A549 (cell line): ENCODE data around the gene SPP2.

Experiments used
- BHLHE40 ChIP-seq: IDR thresholded peaks from 2 replicates; pipeline ENCODE4 v1.6.1; 2012; ENCODE audit warnings: low read depth, low read length, inconsistent platforms
- EP300 ChIP-seq, 2 experiments: fragments of >200 bp; sonication (Bioruptor Twin); formaldehyde crosslinking; IDR thresholded peaks; 2 replicates in 1 of 2; 3 replicates in 1 of 2; pipeline ENCODE4 v1.6.1; 2016 to 2017
- POLR2A ChIP-seq: IDR thresholded peaks from 2 replicates; pipeline ENCODE4 v1.6.1; 2012; ENCODE audit warnings: mild to moderate bottlenecking, low read length
- TF ChIP-seq, protein P1 (sequence below): fragments of >200 bp; sonication (Bioruptor Twin); formaldehyde crosslinking; IDR thresholded peaks from 3 replicates; pipeline ENCODE4 v1.5.1; 2016

- TF ChIP-seq, protein P1, sequence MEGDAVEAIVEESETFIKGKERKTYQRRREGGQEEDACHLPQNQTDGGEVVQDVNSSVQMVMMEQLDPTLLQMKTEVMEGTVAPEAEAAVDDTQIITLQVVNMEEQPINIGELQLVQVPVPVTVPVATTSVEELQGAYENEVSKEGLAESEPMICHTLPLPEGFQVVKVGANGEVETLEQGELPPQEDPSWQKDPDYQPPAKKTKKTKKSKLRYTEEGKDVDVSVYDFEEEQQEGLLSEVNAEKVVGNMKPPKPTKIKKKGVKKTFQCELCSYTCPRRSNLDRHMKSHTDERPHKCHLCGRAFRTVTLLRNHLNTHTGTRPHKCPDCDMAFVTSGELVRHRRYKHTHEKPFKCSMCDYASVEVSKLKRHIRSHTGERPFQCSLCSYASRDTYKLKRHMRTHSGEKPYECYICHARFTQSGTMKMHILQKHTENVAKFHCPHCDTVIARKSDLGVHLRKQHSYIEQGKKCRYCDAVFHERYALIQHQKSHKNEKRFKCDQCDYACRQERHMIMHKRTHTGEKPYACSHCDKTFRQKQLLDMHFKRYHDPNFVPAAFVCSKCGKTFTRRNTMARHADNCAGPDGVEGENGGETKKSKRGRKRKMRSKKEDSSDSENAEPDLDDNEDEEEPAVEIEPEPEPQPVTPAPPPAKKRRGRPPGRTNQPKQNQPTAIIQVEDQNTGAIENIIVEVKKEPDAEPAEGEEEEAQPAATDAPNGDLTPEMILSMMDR: no peak
- TF ChIP-seq POLR2A (no peak), BHLHE40 (no peak), EP300 (IDR thresholded peaks at IDR 0.05) (no peak)
Observed at GRCh38 chr2:234047361-234047760, 3.1 kb upstream of the SPP2 start.
